AG04450 (cell line): ENCODE measurements around the gene SRL. TPM values are rescaled to one million over a fixed set of nuclear protein-coding genes. Genes with fewer than 3 reads are reported as not detected.

Experiments used
- CTCF ChIA-PET: fragments of 300-600, 350-600 bp; formaldehyde crosslinking; extraction: SDS; loops from one replicate; lab custom pipeline; 2022; ENCODE audit warnings: antibody characterized with exemption, inconsistent platforms; lab: Charles Lee
- POLR2A ChIA-PET: fragments of 350-600 bp; formaldehyde crosslinking; extraction: SDS; loops from one replicate; lab custom pipeline; 2021; ENCODE audit warnings: antibody characterized with exemption, inconsistent platforms; lab: Yijun Ruan, JAX
- DNase-seq: peaks from one replicate; pipeline ENCODE4 v3.0.0-alpha.2; 2011; ENCODE audit warnings: low read depth, low spot score
- H3K27ac ChIP-seq: one replicate; pipeline ENCODE4 v1.5.1; 2012; ENCODE audit warnings: low read depth, low read length, control low read depth
- H3K27me3 ChIP-seq: one replicate; pipeline ENCODE4 v1.6.0; 2012; ENCODE audit warnings: low read length; ENCODE audit not compliant: control insufficient read depth, insufficient read depth
- H3K4me3 ChIP-seq: 2 replicates; pipeline ENCODE4 v1.5.1; 2011; ENCODE audit warnings: mild to moderate bottlenecking, low read depth, low read length, control low read depth
- H3K9me3 ChIP-seq: 2 replicates; pipeline ENCODE4 v1.5.1; 2012; ENCODE audit warnings: low read length; ENCODE audit not compliant: control insufficient read depth, insufficient read depth
- CTCF ChIP-seq: IDR thresholded peaks from 2 replicates; pipeline ENCODE4 v1.5.1; 2011; ENCODE audit warnings: low read depth, low read length, control low read depth, inconsistent platforms
- polyA plus RNA-seq: library from polyadenylated mRNA; depleted of rRNA; stranded (reverse); fragments of >200 nt; gene quantifications from 2 replicates; pipeline ENCODE4 v1.2.3, GENCODE V29; 2011

The SRL gene
- polyA plus RNA-seq, 1 experiment, result 0.05 TPM

- TF ChIP-seq CTCF, result no peak
- H3K27me3 ChIP-seq, result peaks cover 3% of the 10 kb centered on the region
- no peak for DNase-seq
- ChIA-PET CTCF (no interaction called here), POLR2A (no interaction called here)
- no peaks in the 10 kb centered on the region; the same call in 1 of the 2 replicates for H3K9me3 ChIP-seq
- H3K27ac ChIP-seq, result no peak overlapping the region
- no peak overlapping the region for H3K4me3 ChIP-seq
Measured at GRCh38 chr16:4152267-4152666, 89.6 kb downstream of the SRL start.

GRCh38 chr16:4147236-4147635, 94.6 kb downstream of the SRL start:
- CTCF ChIA-PET, result no interaction called here
- no peak overlapping the region for H3K4me3 ChIP-seq
- DNase-seq, result no peak
- POLR2A ChIA-PET, result no interaction called here
- H3K27me3 ChIP-seq, result peaks cover 3% of the 10 kb centered on the region
- no peak for TF ChIP-seq CTCF
- H3K9me3 ChIP-seq, result no peaks in the 10 kb centered on the region; the same call in 1 of the 2 replicates
- peak overlapping the region; percentile 31 for H3K27ac ChIP-seq

- Histone ChIP-seq H3K9me3 (peaks cover 8% of the 10 kb centered on the region), H3K4me3 (no peak overlapping the region), H3K27ac (no peak overlapping the region), H3K27me3 (no peaks in the 10 kb centered on the region)
- no peak for DNase-seq
- POLR2A ChIA-PET, result no interaction called here
- CTCF ChIA-PET, result no interaction called here
- TF ChIP-seq CTCF, result no peak
Measured at GRCh38 chr16:4142268-4142667, 99.6 kb downstream of the SRL start.

- H3K27ac ChIP-seq, result no peak overlapping the region
Measured at GRCh38 chr16:4141604-4142003, 100.3 kb downstream of the SRL start.

GRCh38 chr16:4140652-4141051, 101.2 kb downstream of the SRL start:
- H3K27ac ChIP-seq, result no peak overlapping the region

More at GRCh38 chr16:4141604-4142003, 100.3 kb downstream of the SRL start:
- H3K27me3 ChIP-seq, result no peaks in the 10 kb centered on the region
- no peak for TF ChIP-seq CTCF
- H3K9me3 ChIP-seq, result peaks cover 8% of the 10 kb centered on the region
- ChIA-PET CTCF (no interaction called here), POLR2A (no interaction called here)
- DNase-seq, result no peak
- no peak overlapping the region for H3K4me3 ChIP-seq

More at GRCh38 chr16:4140652-4141051, 101.2 kb downstream of the SRL start:
- CTCF ChIA-PET, result interaction anchor here (0.6 kb wide), 1 partner anchor 35 kb away, joined by 5 read pairs; no protein-coding TSS in a partner anchor
- peak; percentile 21 for DNase-seq
- Histone ChIP-seq H3K9me3 (peaks cover 8% of the 10 kb centered on the region), H3K4me3 (no peak overlapping the region), H3K27me3 (peaks cover 2% of the 10 kb centered on the region)
- POLR2A ChIA-PET, result no interaction called here
- no peak for TF ChIP-seq CTCF
